D721Med (cell line): ENCODE measurements around the gene KCNJ6.

ENCODE experiments used
- DNase-seq: peaks from one replicate; pipeline ENCODE4 v3.0.0; 2011; ENCODE audit warnings: low spot score; ENCODE audit not compliant: insufficient read length
- FAIRE-seq: peaks from 2 replicates; lab custom pipeline; 2011; peaks lifted over from hg19 to GRCh38; lab: Jason Lieb, UNC
- TF ChIP-seq, protein P1 (sequence below): IDR thresholded peaks from 2 replicates; pipeline ENCODE4 v1.5.1; 2012; ENCODE audit warnings: mild to moderate bottlenecking, control low read depth; ENCODE audit not compliant: insufficient read depth; ENCODE audit errors: missing control alignments

KCNJ6 gene

GRCh38 chr21:37842163-37842919 lies 73.9 kb downstream of the KCNJ6 start:
- DNase-seq, result no peak
- FAIRE-seq, result no peak
- TF ChIP-seq, protein P1, sequence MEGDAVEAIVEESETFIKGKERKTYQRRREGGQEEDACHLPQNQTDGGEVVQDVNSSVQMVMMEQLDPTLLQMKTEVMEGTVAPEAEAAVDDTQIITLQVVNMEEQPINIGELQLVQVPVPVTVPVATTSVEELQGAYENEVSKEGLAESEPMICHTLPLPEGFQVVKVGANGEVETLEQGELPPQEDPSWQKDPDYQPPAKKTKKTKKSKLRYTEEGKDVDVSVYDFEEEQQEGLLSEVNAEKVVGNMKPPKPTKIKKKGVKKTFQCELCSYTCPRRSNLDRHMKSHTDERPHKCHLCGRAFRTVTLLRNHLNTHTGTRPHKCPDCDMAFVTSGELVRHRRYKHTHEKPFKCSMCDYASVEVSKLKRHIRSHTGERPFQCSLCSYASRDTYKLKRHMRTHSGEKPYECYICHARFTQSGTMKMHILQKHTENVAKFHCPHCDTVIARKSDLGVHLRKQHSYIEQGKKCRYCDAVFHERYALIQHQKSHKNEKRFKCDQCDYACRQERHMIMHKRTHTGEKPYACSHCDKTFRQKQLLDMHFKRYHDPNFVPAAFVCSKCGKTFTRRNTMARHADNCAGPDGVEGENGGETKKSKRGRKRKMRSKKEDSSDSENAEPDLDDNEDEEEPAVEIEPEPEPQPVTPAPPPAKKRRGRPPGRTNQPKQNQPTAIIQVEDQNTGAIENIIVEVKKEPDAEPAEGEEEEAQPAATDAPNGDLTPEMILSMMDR, result no peak

- FAIRE-seq, result no peak
- TF ChIP-seq, protein P1, result no peak
- no peak for DNase-seq
Observed at GRCh38 chr21:37837381-37837780, 78.9 kb downstream of the KCNJ6 start.

DNA sequence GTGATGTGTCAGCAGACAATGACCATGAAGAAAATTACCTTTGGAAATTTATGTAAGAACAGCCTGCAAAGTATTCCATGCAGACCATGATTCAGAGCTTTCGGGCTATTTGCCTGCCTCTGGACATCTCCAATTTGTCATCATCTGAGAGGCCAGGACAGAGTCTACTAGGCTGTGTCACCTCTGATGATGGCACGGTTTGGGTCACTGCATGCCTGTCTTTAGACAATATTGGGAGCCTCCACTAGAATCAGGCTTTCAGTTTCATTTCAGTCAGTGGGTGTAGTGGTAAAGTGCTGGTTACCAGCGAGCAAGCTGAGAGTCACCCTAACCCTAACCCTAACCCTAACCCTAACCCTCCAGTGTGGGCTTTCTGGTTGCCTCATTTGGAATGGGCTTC lies 80.8 kb downstream of the KCNJ6 start:
- DNase-seq, result no peak
- no peak for FAIRE-seq
- TF ChIP-seq, protein P1, result no peak

DNA sequence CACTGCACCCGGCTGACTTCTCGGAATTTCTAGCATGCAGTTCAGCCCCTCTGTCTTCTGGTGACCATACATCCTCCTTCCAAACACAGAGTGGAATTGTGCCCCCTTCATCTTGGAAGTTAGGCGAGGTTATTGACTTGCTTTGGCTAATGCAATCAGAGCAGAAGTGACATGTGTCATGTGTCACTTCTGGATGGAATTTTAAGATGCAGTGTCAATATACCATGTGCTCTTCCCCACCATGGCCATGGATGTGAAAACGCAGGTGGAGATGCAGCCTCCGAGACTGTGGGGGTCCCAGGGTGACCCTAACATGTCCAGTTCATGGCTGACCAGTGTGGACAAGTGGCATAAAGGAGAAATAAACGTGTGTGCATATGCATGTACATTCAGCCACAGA lies 83.0 kb downstream of the KCNJ6 start:
- DNase-seq (no peak), FAIRE-seq (no peak)
- TF ChIP-seq, protein P1, result no peak

- DNase-seq, result no peak
Observed at GRCh38 chr21:37829447-37829846, 86.8 kb downstream of the KCNJ6 start.

DNA sequence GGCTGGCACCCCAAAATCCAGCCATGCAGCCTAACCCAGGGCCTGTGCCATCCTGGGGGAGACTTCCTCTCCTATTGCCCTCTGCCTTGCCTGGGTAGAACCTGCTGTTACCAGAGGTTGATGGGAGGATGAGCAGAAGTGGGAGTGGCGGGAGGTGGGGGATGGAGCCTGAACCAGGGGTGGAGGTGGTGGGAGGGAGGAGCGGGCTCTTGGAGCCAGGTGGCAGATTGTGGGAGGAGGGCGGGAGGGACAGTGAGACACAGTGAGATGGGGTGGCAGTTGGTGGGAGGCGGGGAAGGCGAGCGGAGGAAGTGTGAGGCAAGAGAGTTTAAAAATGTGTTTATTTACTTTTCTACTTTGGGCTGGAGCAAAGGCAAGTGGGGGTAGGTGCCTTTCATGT lies 87.3 kb downstream of the KCNJ6 start:
- DNase-seq (no peak), FAIRE-seq (no peak)
- TF ChIP-seq, protein P1, result no peak

More at GRCh38 chr21:37829447-37829846, 86.8 kb downstream of the KCNJ6 start:
- FAIRE-seq, result no peak
- TF ChIP-seq, protein P1, result no peak

GRCh38 chr21:37828556-37828955 lies 87.7 kb downstream of the KCNJ6 start:
- FAIRE-seq (no peak), DNase-seq (no peak)

More at GRCh38 chr21:37828556-37828955, 87.7 kb downstream of the KCNJ6 start:
- TF ChIP-seq, protein P1, result no peak
